Esophagus squamous epithelium (tissue), 5 donors: Measurements from ENCODE around the gene EPN2. TPM values are rescaled to one million over a fixed set of nuclear protein-coding genes. Genes with fewer than 3 reads are reported as not detected.
A peak's percentile ranks its signal among the peaks of the same experiment; 100 is the strongest.

ENCODE experiments used
- DNase-seq: peaks from one replicate; lab custom pipeline; 2025; lab: John Stamatoyannopoulos, UW
- H3K27ac ChIP-seq, 4 donors: fragments of 200-600 bp; sonication (generic); one replicate each; pipeline ENCODE4 v1.5.1; 2016 to 2019; ENCODE audit warnings: mild to moderate bottlenecking in 1 of 4
- H3K27me3 ChIP-seq, 4 donors: fragments of 200-600 bp; sonication (generic); 1 replicate in 3 of 4; 2 replicates in 1 of 4; pipeline versions ENCODE4 v1.5.1 to v1.6.0; 2017 to 2021; ENCODE audit warnings: antibody characterized with exemption in 1 of 4
- H3K36me3 ChIP-seq, 3 donors: fragments of 200-600 bp; sonication (generic); one replicate each; pipeline ENCODE4 v1.5.1; 2016 to 2019
- H3K4me1 ChIP-seq, 3 donors: fragments of 200-600 bp; sonication (generic); one replicate each; pipeline ENCODE4 v1.5.1; 2017 to 2019
- H3K4me3 ChIP-seq, 4 donors: fragments of 200-600 bp; sonication (generic); 1 replicate in 3 of 4; 2 replicates in 1 of 4; pipeline ENCODE4 v1.5.1; 2016 to 2019; ENCODE audit warnings: mild to moderate bottlenecking in 2 of 4, moderate library complexity in 1 of 4
- H3K9me3 ChIP-seq, 3 donors: fragments of 200-600 bp; sonication (generic); one replicate each; pipeline ENCODE4 v1.5.1; 2016 to 2019
- CTCF ChIP-seq, 6 experiments: fragments of 450-650 bp in 4 of 6; fragments of 200-600 bp in 2 of 6; sonication (generic) in 2 of 6; IDR thresholded peaks; one replicate each; pipeline ENCODE4 v1.5.1; 2016 to 2019; ENCODE audit warnings: antibody characterized with exemption in 6 of 6, mild to moderate bottlenecking in 4 of 6, moderate library complexity in 4 of 6
- POLR2A ChIP-seq, 4 donors: fragments of 450-650 bp; IDR thresholded peaks; one replicate each; pipeline ENCODE4 v1.6.1; 2017; ENCODE audit warnings: antibody characterized with exemption in 4 of 4, mild to moderate bottlenecking in 4 of 4, moderate library complexity in 3 of 4
- WGBS, 2 donors: methylation state at CpG; one replicate each; pipeline ENCODE4 v1.1.5; 2018; 5-methylcytosine and 5-hydroxymethylcytosine counted together
- intact Hi-C: fragments of 100-400 bp; cut with DNase I; formaldehyde crosslinking; loops from one replicate; pipeline ENCODE4 v1.15.0; 2022
- total RNA-seq, 4 donors: library from RNA; depleted of rRNA; stranded (reverse); fragments of >200 nt; gene quantifications; one replicate each; pipeline ENCODE4 v1.1.0, GENCODE V29; 2016
- donor health status: DM: yes; HTN: yes; CAD: no.

The EPN2 gene
- total RNA-seq, 4 donors from 2014 or later = 24.2 to 61.4 (median 56.1) TPM

GRCh38 chr17:19366637-19366972, 129.4 kb downstream of the EPN2 start:
- intact Hi-C loops = loop anchor here (10.0 kb wide), 1 partner anchor 398 kb away; no protein-coding TSS in a partner anchor
- Histone ChIP-seq H3K27me3 (no peaks in the 10 kb centered on the region), H3K27ac (no peak overlapping the region), H3K36me3 (no peaks in the 10 kb centered on the region), H3K4me1 (peaks cover 14 to 52% (median 24%) of the 10 kb centered on the region in 3 donors), H3K9me3 (no peaks in the 10 kb centered on the region), H3K4me3 (no peak overlapping the region)
- no peak for DNase-seq
- TF ChIP-seq CTCF (IDR thresholded peaks at IDR 0.05) = no peak
- TF ChIP-seq POLR2A (IDR thresholded peaks at IDR 0.05) = no peak
- WGBS, 2 donors = 75 to 95% methylated on average over 2 to 4 of the region's 5 CpGs

GRCh38 chr17:19368229-19368628, 131.1 kb downstream of the EPN2 start:
- Histone ChIP-seq H3K4me3 (no peak overlapping the region), H3K27me3 (no peaks in the 10 kb centered on the region), H3K4me1 (peaks cover under 1 to 46% (median 15%) of the 10 kb centered on the region in 3 donors), H3K27ac (no peak overlapping the region), H3K36me3 (no peaks in the 10 kb centered on the region), H3K9me3 (no peaks in the 10 kb centered on the region)
- TF ChIP-seq POLR2A (IDR thresholded peaks at IDR 0.05) = no peak
- no peak for TF ChIP-seq CTCF (IDR thresholded peaks at IDR 0.05)
- WGBS, 2 donors = 63 to 93% methylated on average over 3 to 4 of the region's 4 CpGs
- no peak for DNase-seq
- intact Hi-C loops = loop anchor here (10.0 kb wide), 1 partner anchor 397 kb away; no protein-coding TSS in a partner anchor

GRCh38 chr17:19369107-19369778, 132.1 kb downstream of the EPN2 start:
- H3K4me1 ChIP-seq = peaks cover 0 to 38% (median 14%) of the 10 kb centered on the region in 3 donors
- no peak for DNase-seq
- peak overlapping the region in 3 of 4 donors; percentile 4 to 63 (median 62) for H3K27ac ChIP-seq
- intact Hi-C loops = loop anchor here (10.0 kb wide), 1 partner anchor 396 kb away; no protein-coding TSS in a partner anchor
- no peak overlapping the region for H3K4me3 ChIP-seq
- no peaks in the 10 kb centered on the region for H3K9me3 ChIP-seq
- TF ChIP-seq CTCF (IDR thresholded peaks at IDR 0.05) (no peak), POLR2A (IDR thresholded peaks at IDR 0.05) (no peak)
- WGBS, 2 donors = 89% methylated on average over 15 to 16 of the region's 16 CpGs
- no peaks in the 10 kb centered on the region for H3K27me3 ChIP-seq
- no peaks in the 10 kb centered on the region for H3K36me3 ChIP-seq

- intact Hi-C loops = loop anchor here (10.0 kb wide), 1 partner anchor 395 kb away; no protein-coding TSS in a partner anchor
- no peaks in the 10 kb centered on the region for H3K36me3 ChIP-seq
- H3K4me1 ChIP-seq = peaks cover 0 to 32% (median 14%) of the 10 kb centered on the region in 3 donors
- TF ChIP-seq POLR2A (IDR thresholded peaks at IDR 0.05) = no peak
- no peak for TF ChIP-seq CTCF (IDR thresholded peaks at IDR 0.05)
- peak overlapping the region; percentile 4 to 63 (median 58) for H3K27ac ChIP-seq
- DNase-seq = no peak
- no peaks in the 10 kb centered on the region for H3K27me3 ChIP-seq
- H3K9me3 ChIP-seq = no peaks in the 10 kb centered on the region
- WGBS, 2 donors = 51 to 56% methylated on average over 10 to 12 of the region's 12 CpGs
- H3K4me3 ChIP-seq = no peak overlapping the region
These were observed 132.8 kb downstream of the EPN2 start for GRCh38 chr17:19369846-19370492.

- Histone ChIP-seq H3K9me3 (no peaks in the 10 kb centered on the region), H3K4me1 (peaks cover 0 to 31% (median 14%) of the 10 kb centered on the region in 3 donors), H3K27me3 (no peaks in the 10 kb centered on the region), H3K4me3 (no peak overlapping the region), H3K27ac (peak overlapping the region; percentile 4 to 63 (median 58)), H3K36me3 (no peaks in the 10 kb centered on the region)
- intact Hi-C loops = no loop called here
- TF ChIP-seq POLR2A (IDR thresholded peaks at IDR 0.05) (no peak), CTCF (IDR thresholded peaks at IDR 0.05) (no peak)
- no peak for DNase-seq
- WGBS, 2 donors = 66% methylated on average over 3 of the region's 7 CpGs
These were observed 133.4 kb downstream of the EPN2 start for GRCh38 chr17:19370493-19370960.
